HG03460 (cell line): ENCODE data around the gene CCDC85B.

ENCODE experiments used
- ATAC-seq: cut with Tn5 transposase; IDR thresholded peaks from one replicate; pipeline ENCODE4 v1.9.1; 2021; ENCODE audit not compliant: unreplicated experiment

The CCDC85B gene

DNA sequence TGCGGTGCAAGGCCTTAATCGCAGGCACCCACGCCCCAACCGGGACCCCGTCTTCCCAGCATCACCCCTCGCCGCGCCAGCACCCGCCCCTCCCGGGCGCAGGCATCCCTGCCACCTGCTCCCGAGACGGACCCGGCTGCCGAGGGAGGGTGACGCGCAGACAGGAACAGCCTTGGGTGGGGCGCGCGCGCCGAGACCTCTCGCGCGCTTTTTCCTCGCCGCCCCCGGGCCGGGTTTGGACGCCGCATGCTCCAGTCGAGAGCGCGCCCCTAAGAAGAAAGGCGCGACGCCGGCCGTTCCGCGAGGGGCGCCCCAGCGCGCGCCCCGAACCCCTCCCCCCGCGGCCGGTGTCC, 33.0 kb upstream of the CCDC85B start:
- peak; percentile 1 for ATAC-seq

DNA sequence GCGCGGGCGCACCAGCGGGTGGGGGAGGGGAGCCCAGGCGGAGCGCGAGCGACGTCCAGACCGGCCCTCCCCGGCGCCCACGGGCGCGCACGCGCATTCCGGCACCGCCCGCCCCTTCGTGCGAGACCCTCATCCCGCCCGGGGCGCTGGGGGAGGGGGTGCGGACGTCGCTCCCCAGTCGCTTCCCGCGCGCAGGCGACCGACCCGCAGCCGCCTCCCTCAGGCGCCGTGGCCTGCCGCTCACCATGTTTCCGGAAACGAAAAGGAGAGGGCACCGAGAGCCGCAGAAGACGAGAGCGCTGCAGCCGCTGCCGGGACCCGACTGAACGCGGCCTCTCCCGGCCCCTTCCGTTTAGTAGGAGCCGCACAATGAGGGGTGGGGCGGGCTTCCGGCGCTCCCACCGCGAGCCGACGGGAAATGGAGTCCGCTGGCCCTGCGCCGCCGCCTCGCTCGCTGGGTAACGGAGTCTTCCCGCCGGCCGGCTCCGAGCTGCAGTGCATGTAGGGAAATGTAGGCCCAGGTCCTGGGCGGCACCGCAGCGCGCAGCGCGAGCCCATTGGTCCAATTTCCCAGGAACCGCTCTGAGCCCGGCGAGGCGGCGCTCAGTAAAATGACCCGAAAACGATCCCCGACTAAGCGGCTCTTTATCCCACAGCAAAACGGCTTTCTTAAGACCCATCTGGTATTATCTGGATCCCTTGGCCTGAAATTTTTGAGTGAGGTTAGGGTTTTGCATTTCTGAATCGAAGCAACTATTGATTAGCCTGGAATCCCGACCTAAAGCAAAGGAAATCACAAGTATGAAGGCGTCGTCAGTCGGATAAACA, 32.4 kb upstream of the CCDC85B start, which contains the start of gene CFL1:
TSS of gene CFL1 (minus strand) at position 328 of the 828 bp plus-strand sequence. CDS start at position 247, 81 bp downstream.
- peak; percentile 47 for ATAC-seq

DNA sequence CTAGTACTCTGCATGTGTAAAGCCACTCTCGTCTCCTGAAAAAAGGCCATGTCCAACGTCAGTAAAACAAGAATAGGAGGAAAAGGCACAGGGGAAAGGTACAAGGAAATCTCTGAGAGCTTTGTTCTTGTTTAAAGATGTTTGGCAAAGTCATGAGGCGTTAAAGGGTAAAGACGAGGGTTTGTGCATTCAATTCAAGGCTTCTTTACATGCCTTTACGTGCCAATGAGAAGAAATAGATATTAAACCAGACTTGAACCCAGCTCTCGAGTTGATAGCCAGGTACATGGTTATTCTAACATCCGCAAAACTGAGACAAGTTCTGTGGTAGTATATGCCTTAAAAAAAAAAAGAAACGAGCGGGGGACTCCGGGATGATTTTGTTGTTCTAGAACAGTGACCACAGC, 31.8 kb upstream of the CCDC85B start:
- no peak for ATAC-seq

DNA sequence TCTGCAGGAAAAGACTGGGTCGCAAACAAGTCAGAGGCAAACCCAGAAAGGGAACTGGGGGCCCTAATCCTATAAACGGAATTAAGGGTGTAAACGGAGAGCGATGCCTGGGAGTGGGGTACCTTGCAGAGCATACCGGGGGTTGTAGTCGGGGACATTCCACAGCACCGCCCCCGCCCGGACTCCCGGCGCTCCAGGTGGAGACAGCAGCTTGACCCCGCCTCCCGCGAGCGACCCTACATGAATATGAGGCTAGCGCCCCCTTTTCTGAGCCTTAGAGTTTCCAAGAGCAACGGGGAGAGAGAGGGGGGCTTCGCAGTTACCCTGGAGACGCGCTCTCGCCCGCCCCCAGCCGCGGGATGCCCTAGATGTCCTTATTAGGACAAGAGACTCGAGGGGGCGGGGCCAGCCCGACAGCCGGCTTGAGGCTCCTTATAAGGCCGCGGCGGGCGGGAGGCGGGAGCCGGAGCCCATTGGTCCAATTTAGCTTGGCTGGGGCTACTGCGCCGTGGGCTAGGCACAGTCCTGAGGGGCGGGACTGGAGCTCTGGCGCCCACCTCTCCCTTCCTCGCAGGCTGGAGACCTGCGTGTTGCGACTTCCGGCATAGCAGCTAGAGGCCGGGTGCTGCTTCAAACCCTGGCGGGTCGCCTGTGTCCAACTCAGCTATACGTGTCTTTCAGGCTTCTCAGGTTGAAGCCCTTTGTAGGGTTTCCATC, 31.2 kb upstream of the CCDC85B start:
- ATAC-seq: peak; percentile 42

DNA sequence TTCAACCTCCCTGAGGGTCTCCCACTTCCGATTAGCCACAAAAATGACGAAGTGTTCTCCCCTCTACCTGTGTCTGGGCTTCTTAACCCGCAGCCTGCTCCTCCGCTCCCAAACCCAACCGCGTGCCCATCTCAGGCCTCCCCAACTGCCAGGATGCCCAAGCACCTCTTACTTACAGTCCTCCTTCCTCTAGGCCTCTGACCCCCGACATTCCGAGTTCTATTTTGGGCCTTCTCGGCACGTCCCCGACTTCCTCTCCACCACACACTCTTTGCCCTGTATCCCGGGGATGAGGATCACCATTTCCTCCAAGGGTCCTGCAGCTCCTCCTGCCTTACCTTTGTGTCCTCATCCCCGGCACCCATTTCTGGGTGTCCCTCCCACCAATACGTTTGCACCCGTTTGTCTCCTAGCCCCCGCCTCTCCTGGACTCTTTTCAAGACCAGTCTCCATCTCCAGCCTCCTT, 30.6 kb upstream of the CCDC85B start:
- no peak for ATAC-seq

DNA sequence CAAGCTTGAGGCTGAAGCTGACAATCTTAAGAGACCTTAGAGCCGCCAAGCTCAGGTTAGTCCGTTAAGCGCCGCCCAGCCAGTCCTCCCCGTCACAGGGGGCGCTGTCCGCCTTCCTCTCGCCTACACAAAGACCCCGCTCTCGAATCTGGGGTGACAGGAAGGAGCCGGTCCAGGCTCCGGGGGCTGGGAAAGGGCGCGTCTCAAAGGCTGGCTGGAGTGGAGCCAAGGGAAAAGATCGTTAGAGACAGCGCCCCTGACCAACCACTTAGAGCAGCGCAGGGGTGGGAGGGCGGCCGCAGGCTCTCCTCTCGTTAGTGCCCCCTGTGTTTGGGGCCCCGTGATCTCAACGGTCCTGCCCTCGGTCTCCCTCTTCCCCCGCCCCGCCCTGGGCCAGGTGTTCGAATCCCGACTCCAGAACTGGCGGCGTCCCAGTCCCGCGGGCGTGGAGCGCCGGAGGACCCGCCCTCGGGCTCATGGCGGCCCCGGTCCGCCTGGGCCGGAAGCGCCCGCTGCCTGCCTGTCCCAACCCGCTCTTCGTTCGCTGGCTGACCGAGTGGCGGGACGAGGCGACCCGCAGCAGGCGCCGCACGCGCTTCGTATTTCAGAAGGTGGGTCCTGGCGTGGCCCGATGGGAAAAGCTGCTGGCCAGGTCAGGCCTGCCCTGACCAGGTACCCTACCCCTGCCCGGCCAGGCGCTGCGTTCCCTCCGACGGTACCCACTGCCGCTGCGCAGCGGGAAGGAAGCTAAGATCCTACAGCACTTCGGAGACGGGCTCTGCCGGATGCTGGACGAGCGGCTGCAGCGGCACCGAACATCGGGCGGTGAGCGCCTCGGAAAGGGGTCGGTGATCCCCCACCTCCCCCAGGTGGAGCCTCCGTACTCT, 30.0 kb upstream of the CCDC85B start, which contains the start of gene MUS81:
TSS of gene MUS81 (plus strand) at position 156 of the 887 bp plus-strand sequence. CDS start at position 477, 321 bp downstream.
- ATAC-seq: no peak

DNA sequence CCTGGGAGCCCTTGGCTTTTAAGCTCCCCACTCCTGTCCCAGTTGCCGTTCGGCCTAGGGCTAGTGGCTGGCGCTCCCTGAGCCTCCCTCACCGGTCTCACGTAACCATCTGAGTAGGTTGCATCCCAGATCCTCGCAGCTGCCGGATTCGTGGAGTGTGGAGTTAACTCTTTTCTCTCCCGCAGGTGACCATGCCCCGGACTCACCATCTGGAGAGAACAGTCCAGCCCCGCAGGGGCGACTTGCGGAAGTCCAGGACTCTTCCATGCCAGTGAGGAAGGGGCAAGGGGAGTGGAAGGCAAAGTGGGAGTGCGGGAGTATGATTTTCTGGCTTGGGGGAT, 29.3 kb upstream of the CCDC85B start:
- ATAC-seq: no peak

DNA sequence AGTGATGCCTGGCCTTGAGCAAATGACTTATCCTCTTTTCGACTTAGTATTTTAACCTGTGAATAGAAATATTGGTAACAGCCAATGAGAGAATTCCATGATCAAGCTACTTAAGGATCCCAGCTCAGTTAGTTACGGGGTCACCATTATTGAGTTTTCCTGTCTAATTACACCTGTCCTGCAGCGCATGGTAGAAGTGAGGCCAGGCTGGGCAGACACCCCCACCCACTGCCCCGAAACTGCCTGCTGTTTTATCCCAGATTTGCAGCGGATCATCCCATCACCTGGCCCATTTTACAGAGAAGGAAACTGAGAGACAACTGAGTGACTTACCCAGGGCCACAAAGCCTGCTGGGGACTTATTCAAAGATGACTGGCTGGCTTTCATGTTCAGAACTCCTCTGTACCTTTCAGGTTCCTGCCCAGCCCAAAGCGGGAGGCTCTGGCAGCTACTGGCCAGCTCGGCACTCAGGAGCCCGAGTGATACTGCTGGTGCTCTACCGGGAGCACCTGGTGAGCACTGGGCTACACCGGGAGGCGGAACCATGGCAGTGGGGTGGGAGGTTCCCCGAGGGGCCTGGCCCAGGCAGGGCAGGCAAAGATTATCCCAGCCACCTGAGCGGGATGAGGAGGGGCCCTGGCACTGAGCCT, 28.8 kb upstream of the CCDC85B start:
- ATAC-seq: no peak

DNA sequence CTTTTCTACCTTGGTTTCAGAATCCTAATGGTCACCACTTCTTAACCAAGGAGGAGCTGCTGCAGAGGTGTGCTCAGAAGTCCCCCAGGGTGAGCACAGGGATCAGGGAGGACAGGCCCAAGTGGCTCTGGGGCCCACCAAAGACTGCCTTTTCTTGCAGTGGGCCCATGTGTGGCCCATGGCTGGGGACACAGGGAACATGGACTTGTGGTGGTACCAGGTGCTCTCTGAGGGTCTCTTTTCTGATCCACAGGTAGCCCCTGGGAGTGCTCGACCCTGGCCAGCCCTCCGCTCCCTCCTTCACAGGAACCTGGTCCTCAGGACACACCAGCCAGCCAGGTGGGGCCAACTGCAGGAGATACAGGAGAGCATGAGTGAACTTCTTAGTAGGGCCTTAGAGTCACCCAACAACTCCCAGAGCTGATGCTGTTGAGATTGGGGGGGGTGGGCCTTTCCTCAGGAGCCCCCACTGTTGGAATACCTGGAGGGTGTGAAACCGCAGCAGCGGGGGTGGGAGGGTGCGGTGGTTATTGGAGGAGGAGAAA, 28.2 kb upstream of the CCDC85B start:
- no peak for ATAC-seq

DNA sequence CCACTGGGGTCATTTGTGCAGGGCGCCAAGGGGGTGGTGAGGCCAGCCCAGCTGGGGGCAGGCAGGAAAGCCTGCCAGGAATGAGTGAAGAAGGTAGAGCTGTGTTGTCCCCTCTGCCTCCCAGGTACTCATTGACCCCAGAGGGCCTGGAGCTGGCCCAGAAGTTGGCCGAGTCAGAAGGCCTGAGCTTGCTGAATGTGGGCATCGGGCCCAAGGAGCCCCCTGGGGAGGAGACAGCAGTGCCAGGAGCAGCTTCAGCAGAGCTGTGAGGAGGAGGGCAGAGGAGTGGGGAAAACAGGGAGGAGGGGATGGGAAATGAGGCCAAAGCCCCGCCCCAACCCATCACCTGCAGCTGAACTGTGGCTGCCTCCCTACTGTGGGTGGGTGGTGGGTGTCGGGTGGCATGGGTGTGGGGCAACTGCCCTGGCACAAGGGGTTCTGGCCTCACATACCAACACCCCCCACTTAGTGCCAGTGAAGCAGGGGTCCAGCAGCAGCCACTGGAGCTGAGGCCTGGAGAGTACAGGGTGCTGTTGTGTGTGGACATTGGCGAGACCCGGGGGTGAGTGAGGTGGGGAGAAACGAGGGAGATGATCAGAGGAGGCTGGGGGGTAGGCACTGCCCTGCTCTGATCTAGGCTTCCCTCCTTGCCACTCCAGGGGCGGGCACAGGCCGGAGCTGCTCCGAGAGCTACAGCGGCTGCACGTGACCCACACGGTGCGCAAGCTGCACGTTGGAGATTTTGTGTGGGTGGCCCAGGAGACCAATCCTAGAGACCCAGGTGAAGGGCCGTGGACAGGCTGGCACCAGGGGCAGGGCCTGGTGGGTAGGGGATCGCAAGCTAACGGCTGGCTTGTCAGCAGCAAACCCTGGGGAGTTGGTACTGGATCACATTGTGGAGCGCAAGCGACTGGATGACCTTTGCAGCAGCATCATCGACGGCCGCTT, 27.3 kb upstream of the CCDC85B start:
- ATAC-seq: no peak

DNA sequence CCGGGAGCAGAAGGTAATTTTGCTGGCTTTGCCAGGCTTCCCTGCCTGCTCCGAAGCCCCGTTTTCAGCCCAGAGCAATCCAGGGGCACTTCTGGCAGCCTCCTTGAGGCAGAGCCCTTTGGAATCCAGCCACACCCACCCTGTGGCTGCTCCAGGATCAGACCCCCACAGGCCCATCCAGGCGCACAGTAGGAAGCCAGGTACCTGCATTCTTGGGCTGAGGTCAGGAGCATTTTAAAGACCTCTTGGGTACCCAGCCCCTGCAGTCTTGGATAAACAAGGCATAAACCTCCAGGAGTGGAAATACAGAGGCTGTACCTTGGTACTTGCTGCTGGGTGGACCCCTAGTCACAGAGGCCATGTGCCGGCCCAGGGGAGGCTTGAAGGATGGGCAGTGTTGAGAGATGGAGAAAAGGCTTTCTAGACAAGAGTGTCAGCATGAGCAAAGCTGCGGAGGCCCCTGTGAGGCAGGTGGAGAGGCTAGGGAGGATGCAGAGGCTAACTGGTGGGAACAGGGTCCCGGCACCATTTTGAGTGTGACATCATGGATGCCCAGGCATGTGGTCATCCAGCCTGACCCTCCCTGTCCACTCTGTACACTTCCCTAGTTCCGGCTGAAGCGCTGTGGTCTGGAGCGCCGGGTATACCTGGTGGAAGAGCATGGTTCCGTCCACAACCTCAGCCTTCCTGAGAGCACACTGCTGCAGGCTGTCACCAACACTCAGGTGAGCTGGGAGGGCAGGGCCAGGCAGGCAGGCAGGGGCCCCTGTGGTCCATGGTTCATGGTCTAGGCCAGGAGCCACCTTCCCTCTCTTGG, 26.4 kb upstream of the CCDC85B start:
- no peak for ATAC-seq

DNA sequence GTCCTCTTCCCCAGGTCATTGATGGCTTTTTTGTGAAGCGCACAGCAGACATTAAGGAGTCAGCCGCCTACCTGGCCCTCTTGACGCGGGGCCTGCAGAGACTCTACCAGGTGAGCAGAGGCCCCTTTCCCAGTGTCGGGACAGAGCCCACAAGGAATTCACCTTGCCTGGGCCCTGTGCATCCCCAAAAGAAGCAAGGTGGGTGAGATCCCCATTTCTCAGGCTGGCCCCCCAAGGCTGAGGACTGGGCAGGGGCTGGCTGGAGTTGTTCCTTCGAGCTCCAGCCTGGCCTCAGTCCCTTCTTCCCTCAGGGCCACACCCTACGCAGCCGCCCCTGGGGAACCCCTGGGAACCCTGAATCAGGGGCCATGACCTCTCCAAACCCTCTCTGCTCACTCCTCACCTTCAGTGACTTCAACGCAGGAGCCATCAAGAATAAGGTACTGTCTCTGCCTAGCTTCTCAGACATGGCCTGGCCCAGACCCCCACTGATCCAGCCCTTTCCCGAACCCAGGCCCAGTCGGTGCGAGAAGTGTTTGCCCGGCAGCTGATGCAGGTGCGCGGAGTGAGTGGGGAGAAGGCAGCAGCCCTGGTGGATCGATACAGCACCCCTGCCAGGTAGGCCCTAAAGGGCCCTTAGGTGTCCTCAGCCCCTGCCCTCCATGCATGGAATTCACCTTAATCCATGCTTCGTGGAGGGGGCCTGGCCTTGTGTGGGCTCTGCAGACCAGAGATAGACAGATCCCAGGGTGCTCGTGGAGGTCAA, 25.6 kb upstream of the CCDC85B start:
- ATAC-seq: no peak

DNA sequence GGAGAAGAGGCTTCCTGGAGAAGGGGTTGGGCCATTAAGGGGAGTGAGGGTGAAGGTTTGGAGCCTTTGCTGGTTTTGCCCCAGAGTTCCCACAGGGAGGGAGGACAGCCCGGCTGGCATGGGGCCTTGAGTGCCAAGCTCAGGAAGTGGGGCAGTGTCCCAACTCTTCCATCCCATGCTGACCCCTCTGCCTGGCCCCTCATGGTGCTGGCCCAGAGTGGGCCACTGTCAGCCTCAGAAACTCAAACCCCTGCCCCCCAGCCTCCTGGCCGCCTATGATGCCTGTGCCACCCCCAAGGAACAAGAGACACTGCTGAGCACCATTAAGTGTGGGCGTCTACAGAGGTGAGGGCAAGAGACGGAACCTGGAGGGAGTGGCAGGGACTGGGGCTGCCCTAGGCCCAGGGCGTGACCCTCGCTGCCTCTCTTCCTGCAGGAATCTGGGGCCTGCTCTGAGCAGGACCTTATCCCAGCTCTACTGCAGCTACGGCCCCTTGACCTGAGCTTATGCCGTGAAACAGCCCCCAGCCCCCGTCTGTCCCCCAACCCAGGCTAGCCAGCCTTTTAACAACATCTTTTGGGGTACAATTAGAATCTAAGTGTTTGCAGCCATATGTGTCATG, 24.8 kb upstream of the CCDC85B start:
- ATAC-seq: no peak

DNA sequence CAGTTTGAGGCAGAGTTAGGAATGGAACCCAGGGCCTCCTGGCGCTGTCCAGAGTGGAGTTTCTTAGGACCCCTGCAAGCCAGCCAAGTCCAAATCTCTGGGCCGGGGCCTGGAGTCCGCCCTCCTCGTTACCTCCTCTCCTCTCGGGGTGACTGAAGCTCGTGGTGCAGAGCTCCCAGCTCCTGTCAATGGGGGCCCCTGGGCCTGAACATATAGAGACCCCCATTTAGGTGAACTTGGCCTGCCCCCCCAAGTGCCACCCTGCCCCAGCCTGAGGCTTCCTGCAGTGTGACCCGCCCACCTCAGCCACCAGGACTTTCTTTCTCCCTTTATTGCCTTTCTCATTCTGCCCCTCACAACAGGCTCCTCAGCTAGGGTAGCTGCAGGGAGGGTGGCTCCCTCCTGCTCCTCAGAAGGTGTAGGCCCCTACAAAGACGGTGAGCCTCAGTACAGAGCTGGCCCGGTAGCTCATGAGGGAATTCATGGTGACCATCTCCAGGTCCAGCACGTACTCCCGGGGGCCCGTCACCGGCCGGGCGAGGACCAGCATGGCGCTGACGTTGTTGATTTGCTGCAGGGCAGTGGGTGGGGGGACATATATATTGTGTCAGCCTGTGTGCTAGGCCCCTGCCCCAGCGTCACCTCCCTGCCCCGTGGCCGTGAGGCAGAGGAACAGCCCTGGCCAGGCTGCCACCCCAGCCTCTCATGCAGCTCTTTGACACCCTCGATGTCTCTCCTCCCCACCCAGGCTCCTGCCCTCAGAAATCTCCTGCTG, 23.8 kb upstream of the CCDC85B start:
- no peak for ATAC-seq

DNA sequence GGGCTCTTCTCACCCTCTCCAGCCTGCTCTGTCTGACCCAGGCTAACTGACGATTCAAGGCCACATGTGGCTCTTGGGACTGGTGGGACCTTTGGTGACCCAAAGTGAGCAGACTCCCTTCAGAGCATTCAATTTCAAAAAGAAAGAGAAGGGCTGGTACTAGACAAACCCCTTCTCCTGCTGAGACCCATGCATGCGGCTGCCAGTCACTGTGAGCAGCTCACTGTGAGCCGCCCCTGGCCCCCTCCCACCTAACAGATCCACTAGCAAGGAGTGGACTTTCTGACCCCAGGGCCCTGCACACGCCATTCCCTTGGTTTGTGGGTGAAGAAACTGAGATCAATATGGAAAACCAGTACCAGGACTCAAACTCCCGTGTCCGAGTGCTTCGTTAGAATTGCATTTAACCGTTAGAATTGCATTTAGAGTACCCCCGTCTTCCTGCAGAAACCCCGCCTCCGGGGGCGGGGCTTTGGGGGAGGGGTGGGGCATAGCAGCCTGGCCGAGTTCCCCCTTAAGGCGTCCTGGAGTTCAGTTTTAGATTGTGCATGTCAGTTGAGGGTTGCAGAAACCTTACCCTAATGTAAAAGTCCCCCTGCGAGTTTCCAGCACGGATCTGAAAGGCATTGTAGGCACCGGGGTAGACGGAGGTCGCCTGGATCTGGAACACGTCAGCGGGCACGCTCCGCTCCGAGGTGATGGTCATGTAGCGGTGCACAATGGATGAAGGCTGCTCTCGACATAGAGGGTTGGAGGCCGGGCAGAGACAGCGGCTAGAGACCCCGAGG, 23.0 kb upstream of the CCDC85B start:
- ATAC-seq: no peak
